HCT116 (cell line): ENCODE results near the gene RBM28. TPM values are rescaled to one million over a fixed set of nuclear protein-coding genes. Genes with fewer than 3 reads are reported as not detected.

Experiments used
- ATAC-seq: fragments of 200-7000 bp; cut with Tn5 transposase; 2 replicates; pipeline ENCODE4 v1.9.1; 2020; ENCODE audit warnings: mild to moderate bottlenecking, moderate library complexity
- BruUV-seq: library from RNA; stranded (reverse); fragments of 400-500 nt; replicated peaks from 2 replicates; lab custom pipeline; 2021; lab: Mats Ljungman, UMichigan
- CTCF ChIA-PET: fragments of 300-600 bp; sonication (Branson Sonifier 250); formaldehyde crosslinking; loops from one replicate; lab custom pipeline; 2021; ENCODE audit warnings: antibody characterized with exemption; lab: Charles Lee
- POLR2A ChIA-PET: fragments of 300-600, 350-600 bp; sonication (Branson Sonifier 250); formaldehyde crosslinking; loops from one replicate; lab custom pipeline; 2021; ENCODE audit warnings: antibody characterized with exemption; lab: Charles Lee
- RAD21 ChIA-PET, 2 experiments: fragments of 300-600 bp; sonication (Branson Sonifier 250); formaldehyde crosslinking; loops; one replicate each; lab custom pipeline; 2023; ENCODE audit warnings: low total read pairs in 2 of 2; ENCODE audit not compliant: uncharacterized antibody in 2 of 2, unreplicated experiment in 2 of 2, low non-redundant PET in 1 of 2; lab: Charles Lee
- DNase-seq: peaks from one replicate; pipeline ENCODE4 v3.0.0-alpha.2; 2010; ENCODE audit warnings: low read depth, low spot score
- H2AFZ ChIP-seq: fragments of 200-600 bp; shearing (Covaris generic), sonication (generic); 2 replicates; pipeline ENCODE4 v1.6.1; 2017; ENCODE audit warnings: low read depth, mixed run types, mixed read lengths, antibody characterized with exemption, low read length; ENCODE audit not compliant: poor library complexity, severe bottlenecking
- H3K27ac ChIP-seq: 2 replicates; pipeline ENCODE4 v1.5.1; 2012; ENCODE audit warnings: low read depth, low read length
- H3K27me3 ChIP-seq: fragments of 200-600 bp; sonication (generic); 2 replicates; pipeline ENCODE4 v1.6.1; 2016; ENCODE audit warnings: mixed run types, low read length, mixed read lengths; ENCODE audit not compliant: insufficient read depth
- H3K36me3 ChIP-seq, 2 experiments: fragments of 200-500 bp in 1 of 2; fragments of 200-600 bp in 1 of 2; sonication (Bioruptor generic) in 1 of 2; sonication (generic) in 1 of 2; 2 replicates each; pipeline versions ENCODE4 v1.5.1 to v1.6.1; 2014 to 2016; ENCODE audit warnings: low read length in 2 of 2, inconsistent platforms in 1 of 2, mixed read lengths in 1 of 2, mixed run types in 1 of 2; ENCODE audit not compliant: insufficient read depth in 2 of 2, control insufficient read depth in 1 of 2
- H3K4me1 ChIP-seq, 2 experiments: fragments of 200-600 bp in 1 of 2; sonication (generic) in 1 of 2; 2 replicates each; pipeline versions ENCODE4 v1.5.1 to v1.6.1; 2012 to 2017; ENCODE audit warnings: low read length in 2 of 2, inconsistent platforms in 1 of 2, mild to moderate bottlenecking in 1 of 2, mixed read lengths in 1 of 2, mixed run types in 1 of 2, moderate library complexity in 1 of 2; ENCODE audit not compliant: insufficient read depth in 2 of 2, control insufficient read depth in 1 of 2
- H3K4me2 ChIP-seq: fragments of 200-600 bp; sonication (generic); 2 replicates; pipeline ENCODE4 v1.6.1; 2017; ENCODE audit warnings: mixed run types, low read length, mixed read lengths
- H3K4me3 ChIP-seq, 2 experiments: fragments of 200-600 bp in 1 of 2; sonication (generic) in 1 of 2; replicated peaks in 1 of 2; 2 replicates each; pipeline ENCODE4 v1.5.1; 2011 to 2016; ENCODE audit warnings: low read length in 2 of 2, control low read depth in 1 of 2, low read depth in 1 of 2, mild to moderate bottlenecking in 1 of 2, mixed read lengths in 1 of 2, mixed run types in 1 of 2
- H3K79me2 ChIP-seq: fragments of 200-600 bp; sonication (generic); 2 replicates; pipeline ENCODE4 v1.6.1; 2017; ENCODE audit warnings: mild to moderate bottlenecking, mixed run types, low read length, moderate library complexity, mixed read lengths; ENCODE audit not compliant: insufficient read depth
- H3K9ac ChIP-seq: fragments of 200-600 bp; sonication (generic); 2 replicates; pipeline ENCODE4 v1.6.1; 2016; ENCODE audit warnings: low read length, mixed read lengths
- H3K9me2 ChIP-seq: fragments of 200-600 bp; sonication (generic), shearing (Covaris generic); 2 replicates; pipeline ENCODE4 v1.6.1; 2017; ENCODE audit warnings: mixed run types, mild to moderate bottlenecking, moderate library complexity; ENCODE audit not compliant: insufficient read depth
- H3K9me3 ChIP-seq, 2 experiments: fragments of 200-500 bp in 1 of 2; fragments of 200-600 bp in 1 of 2; sonication (Bioruptor generic) in 1 of 2; sonication (generic) in 1 of 2; 2 replicates each; pipeline ENCODE4 v1.6.1; 2014 to 2017; ENCODE audit warnings: low read length in 2 of 2, mixed read lengths in 2 of 2, inconsistent platforms in 1 of 2, low read depth in 1 of 2, mild to moderate bottlenecking in 1 of 2, mixed run types in 1 of 2, moderate library complexity in 1 of 2; ENCODE audit not compliant: control insufficient read depth in 1 of 2, insufficient read depth in 1 of 2
- H4K20me1 ChIP-seq: fragments of 200-600 bp; sonication (generic), shearing (Covaris generic); 2 replicates; pipeline ENCODE4 v1.6.1; 2017; ENCODE audit warnings: mixed run types, mild to moderate bottlenecking, moderate library complexity; ENCODE audit not compliant: insufficient read depth
- ATF3 ChIP-seq: IDR thresholded peaks from 2 replicates; pipeline ENCODE4 v1.6.1; 2012
- CEBPB ChIP-seq: IDR thresholded peaks from 2 replicates; pipeline ENCODE4 v1.6.1; 2012; ENCODE audit warnings: low read depth
- CTCF ChIP-seq, 3 experiments: fragments of 200-600 bp in 1 of 3; sonication (generic) in 1 of 3; IDR thresholded peaks in 2 of 3; conservative IDR thresholded peaks in 1 of 3; 2 replicates each; pipeline ENCODE4 v1.5.1; 2012 to 2017; ENCODE audit warnings: low read depth in 2 of 3, low read length in 2 of 3, antibody characterized with exemption in 1 of 3, borderline replicate concordance in 1 of 3, control low read depth in 1 of 3, mild to moderate bottlenecking in 1 of 3, mixed read lengths in 1 of 3, mixed run types in 1 of 3, moderate library complexity in 1 of 3; ENCODE audit not compliant: insufficient read depth in 1 of 3
- POLR2A ChIP-seq: IDR thresholded peaks from 2 replicates; pipeline ENCODE4 v1.7.0; 2011; ENCODE audit warnings: borderline replicate concordance; ENCODE audit not compliant: insufficient read depth, insufficient read length; ENCODE audit errors: extremely low read depth
- REST ChIP-seq: IDR thresholded peaks from 2 replicates; pipeline ENCODE4 v1.6.1; 2012; ENCODE audit warnings: low read depth
- SIN3A ChIP-seq: IDR thresholded peaks from 2 replicates; pipeline ENCODE4 v1.6.1; 2012; ENCODE audit warnings: low read depth
- SRF ChIP-seq: IDR thresholded peaks from 2 replicates; pipeline ENCODE4 v1.6.1; 2012; ENCODE audit warnings: low read depth
- TCF7L2 ChIP-seq: IDR thresholded peaks from 2 replicates; pipeline ENCODE4 v1.7.0; 2011; ENCODE audit warnings: borderline replicate concordance, inconsistent platforms; ENCODE audit not compliant: insufficient read depth, insufficient read length; ENCODE audit errors: extremely low read depth
- YY1 ChIP-seq: IDR thresholded peaks from 2 replicates; pipeline ENCODE4 v1.6.1; 2011; ENCODE audit warnings: low read length, low read depth, moderate library complexity, mild to moderate bottlenecking; ENCODE audit not compliant: insufficient replicate concordance; ENCODE audit errors: extremely low read depth
- ZBTB33 ChIP-seq: IDR thresholded peaks from 2 replicates; pipeline ENCODE4 v1.6.1; 2011; ENCODE audit warnings: mild to moderate bottlenecking, low read length, moderate library complexity; ENCODE audit not compliant: insufficient replicate concordance; ENCODE audit errors: extremely low read depth
- ZNF274 ChIP-seq: fragments of 200-500 bp; sonication (Bioruptor generic); IDR thresholded peaks from 2 replicates; pipeline ENCODE4 v1.6.1; 2014; ENCODE audit warnings: mild to moderate bottlenecking, low read depth, low read length, inconsistent platforms
- intact Hi-C: fragments of 100-400 bp; cut with micrococcal nuclease; formaldehyde crosslinking; loops from 2 replicates; pipeline ENCODE4 v1.10.0; 2022
- total RNA-seq: library from RNA; stranded (reverse); gene quantifications from one replicate; pipeline ENCODE4 v1.2.1, GENCODE V29; 2021; ENCODE audit not compliant: unreplicated experiment

RBM28 gene
- total RNA-seq, 1 experiment from 2014 or later = 66.3 TPM

GRCh38 chr7:128318691-128319090 is 25.0 kb downstream of the RBM28 start:
- H3K36me3 ChIP-seq = peaks cover 47 to 65% of the 10 kb centered on the region in 2 experiments; a peak in 3 of 4 replicates
- no peak overlapping the region for H3K4me2 ChIP-seq
- no peaks in the 10 kb centered on the region for H3K4me1 ChIP-seq
- H4K20me1 ChIP-seq = no peaks in the 10 kb centered on the region
- no peak for DNase-seq
- no peaks in the 10 kb centered on the region for H3K9me3 ChIP-seq
- intact Hi-C loops = no loop called here
- POLR2A ChIA-PET = no interaction called here
- ATAC-seq = no peak
- no peak overlapping the region for H3K9ac ChIP-seq
- H3K4me3 ChIP-seq = no peak overlapping the region
- no peaks in the 10 kb centered on the region for H3K9me2 ChIP-seq
- H3K27ac ChIP-seq = no peak overlapping the region
- TF ChIP-seq ZNF274 = no peak
- CTCF ChIA-PET = no interaction called here
- RAD21 ChIA-PET = interaction anchor here in 1 of 2 experiments (0.7 kb wide), 1 partner anchor 69 kb away, joined by 3 read pairs; no protein-coding TSS in a partner anchor
- H2AFZ ChIP-seq = no peak overlapping the region
- BruUV-seq = no TSS peak
- H3K79me2 ChIP-seq = no peaks in the 10 kb centered on the region; the same call in 1 of the 2 replicates
- H3K27me3 ChIP-seq = no peaks in the 10 kb centered on the region

GRCh38 chr7:128311013-128311412 is 32.7 kb downstream of the RBM28 start:
- no TSS peak for BruUV-seq
- RAD21 ChIA-PET = no interaction called here
- H3K79me2 ChIP-seq = no peaks in the 10 kb centered on the region
- POLR2A ChIA-PET = no interaction called here
- no peaks in the 10 kb centered on the region for H3K27me3 ChIP-seq
- H4K20me1 ChIP-seq = no peaks in the 10 kb centered on the region
- no peak overlapping the region for H2AFZ ChIP-seq
- H3K9me2 ChIP-seq = no peaks in the 10 kb centered on the region
- H3K27ac ChIP-seq = no peak overlapping the region
- no peak overlapping the region for H3K9ac ChIP-seq
- CTCF ChIA-PET = no interaction called here
- no peak for DNase-seq
- intact Hi-C loops = no loop called here
- no peaks in the 10 kb centered on the region for H3K4me1 ChIP-seq
- peaks cover 47 to 53% of the 10 kb centered on the region in 2 experiments for H3K36me3 ChIP-seq
- H3K4me2 ChIP-seq = no peak overlapping the region
- no peaks in the 10 kb centered on the region for H3K9me3 ChIP-seq
- ATAC-seq = no peak
- H3K4me3 ChIP-seq = no peak overlapping the region
- TF ChIP-seq REST (no peak), CTCF (IDR thresholded peaks at IDR 0.05 in 2 of 3, conservative IDR thresholded peaks at IDR 0.05 in 1 of 3; ENCODE audit: borderline replicate concordance in 1 of 3, insufficient read depth in 1 of 3, low read depth in 2 of 3, low read length in 2 of 3) (no peak), TCF7L2 (no peak), ZNF274 (no peak), POLR2A (no peak), ZBTB33 (no peak), YY1 (no peak), ATF3 (no peak), CEBPB (no peak), SRF (no peak), SIN3A (no peak)
